H9 (cell line): Measurements from ENCODE around the gene KRTAP5-9. TPM values are rescaled to one million over a fixed set of nuclear protein-coding genes. Genes with fewer than 3 reads are reported as not detected.

Experiments
- total RNA-seq: library from RNA; stranded (reverse); gene quantifications from 2 replicates; pipeline ENCODE4 v1.2.1, GENCODE V29; 2021

Gene KRTAP5-9
- total RNA-seq, 1 experiment from 2014 or later: not detected

Other genes starting within 250 kb of the KRTAP5-9 start
- gene DHCR7, start 100.0 kb upstream of the KRTAP5-9 start, total RNA-seq: 117 and 124 TPM in 2 replicates
- gene NADSYN1, start 95.2 kb upstream of the KRTAP5-9 start, total RNA-seq: 42.0 and 44.2 TPM in 2 replicates
- gene KRTAP5-7, start 21.2 kb upstream of the KRTAP5-9 start, total RNA-seq: not detected in 2 replicates
- not detected in 2 replicates for gene KRTAP5-8, start 10.4 kb upstream of the KRTAP5-9 start, total RNA-seq
- not detected in 2 replicates for gene KRTAP5-10, start 17.1 kb downstream of the KRTAP5-9 start, total RNA-seq
- not detected in 2 replicates for gene KRTAP5-11, start 34.5 kb downstream of the KRTAP5-9 start, total RNA-seq